ENCODE results near the gene DBN1. TPM values are rescaled to one million over a fixed set of nuclear protein-coding genes. Genes with fewer than 3 reads are reported as not detected.

DBN1 gene
- total RNA-seq, 4 donors from 2014 or later: 10.1 to 201 (median 17.4) TPM

DNA sequence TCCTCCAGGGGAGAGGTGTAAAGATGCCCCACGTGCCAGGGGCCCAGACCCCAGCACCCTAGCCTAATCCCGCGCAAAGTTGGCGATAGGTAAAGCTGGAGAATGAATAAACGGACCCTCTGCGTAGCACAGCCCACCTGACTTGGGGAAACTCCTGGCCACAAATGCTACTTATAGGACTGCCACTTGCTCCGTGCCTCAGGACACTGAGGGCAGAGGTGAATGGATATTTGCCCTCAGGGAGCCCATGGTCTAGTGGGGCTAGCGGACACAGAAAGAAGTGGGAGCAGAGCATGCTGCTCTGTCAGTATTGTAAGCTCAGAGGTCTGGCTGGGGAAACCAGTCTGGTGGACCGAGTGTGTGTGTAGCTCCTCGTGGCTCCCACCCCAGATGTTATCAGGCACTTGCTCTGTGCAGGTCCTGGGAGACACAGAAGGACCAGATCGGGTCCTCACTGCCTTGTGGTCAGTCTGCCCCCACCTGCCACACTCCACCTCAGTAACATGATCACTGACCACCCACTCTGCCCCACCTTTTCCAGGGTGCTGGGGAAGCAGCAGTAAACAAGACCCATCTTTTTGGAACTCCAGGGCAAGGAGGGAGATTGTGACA is 46.1 kb downstream of the DBN1 start:
- in situ Hi-C loops (cut with MboI; ENCODE audit: low pct_ligation_motif_present in 1 of 4, low pct_unique_long_range_greater_than_20kb in 1 of 4, low sequenced_read_pairs in 3 of 4): no loop called here
- Histone ChIP-seq H3K9me3 (no peaks in the 10 kb centered on the region), H3K4me1 (peaks cover 27 to 48% (median 32%) of the 10 kb centered on the region in 4 donors), H3K27ac (peak overlapping the region; percentile 90 to 97 (median 96)), H3K4me3 (peak overlapping the region; percentile 74 to 94 (median 92)), H3K36me3 (peaks cover 0 to 1% (median under 1%) of the 10 kb centered on the region in 4 donors), H3K27me3 (no peaks in the 10 kb centered on the region)
- TF ChIP-seq POLR2AphosphoS5 (IDR thresholded peaks at IDR 0.05) (no peak), POLR2A (IDR thresholded peaks at IDR 0.05) (no peak), CTCF (IDR thresholded peaks at IDR 0.05) (no peak), EP300 (IDR thresholded peaks at IDR 0.05; ENCODE audit: low read depth) (no peak)
- intact Hi-C loops (cut with DNase I; ENCODE audit: low total_unique reads): loop anchor here (2.0 kb wide), 1 partner anchor 69 kb away; the partner anchor contains the start of gene PDLIM7
- WGBS, 2 donors (ENCODE audit: low coverage in 1 of 2): 0 to 5% methylated on average over 1 to 11 of the region's 11 CpGs
- DNase-seq: no peak

DNA sequence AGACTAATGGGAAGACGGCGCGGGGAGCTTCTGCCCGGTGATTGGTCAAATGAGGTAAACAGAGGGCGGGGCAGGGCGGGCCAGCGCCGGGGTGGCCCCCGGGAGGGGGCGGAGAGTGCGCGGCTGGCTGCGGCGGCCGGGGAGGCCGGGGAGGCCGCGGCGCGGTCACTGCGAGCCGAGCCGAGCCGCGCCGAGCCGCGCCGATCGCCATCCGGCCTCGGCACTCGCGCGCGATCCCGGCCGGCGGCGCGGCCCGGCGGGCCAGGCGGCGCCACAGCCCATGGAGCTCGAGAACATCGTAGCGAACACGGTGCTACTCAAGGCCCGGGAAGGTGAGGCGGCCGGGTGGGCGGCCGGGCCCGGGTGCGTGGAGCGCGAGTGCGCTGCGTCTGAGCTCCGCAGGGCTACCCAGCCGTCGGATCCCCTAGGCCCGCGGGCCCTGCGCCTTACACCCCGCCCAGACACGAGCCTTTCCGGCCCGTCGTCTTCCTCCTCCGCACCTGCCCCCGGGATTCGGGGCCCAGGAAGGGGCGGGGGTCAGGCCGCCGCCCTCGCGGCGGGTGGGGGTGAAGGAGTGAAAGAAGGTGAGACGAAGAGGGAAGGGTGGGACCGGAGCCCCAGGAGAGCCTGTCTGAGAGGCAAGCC is 46.7 kb downstream of the DBN1 start, which contains the start of gene GRK6:
GRK6 (plus strand) TSS at position 111 of the 645 bp plus-strand sequence; CDS start at position 281, 170 bp downstream.
- in situ Hi-C loops (cut with MboI; ENCODE audit: low pct_ligation_motif_present in 1 of 4, low pct_unique_long_range_greater_than_20kb in 1 of 4, low sequenced_read_pairs in 3 of 4) (no loop called here), intact Hi-C loops (cut with DNase I; ENCODE audit: low total_unique reads) (loop anchor here (2.0 kb wide), 1 partner anchor 70 kb away; the partner anchor contains the start of gene PDLIM7)
- no peak for TF ChIP-seq CTCF (IDR thresholded peaks at IDR 0.05)
- no peak for TF ChIP-seq EP300 (IDR thresholded peaks at IDR 0.05; ENCODE audit: low read depth)
- TF ChIP-seq POLR2A (IDR thresholded peaks at IDR 0.05): peak; percentile 38
- no peak for TF ChIP-seq POLR2AphosphoS5 (IDR thresholded peaks at IDR 0.05)

GRCh38 chr5:177425801-177426565 is 47.5 kb downstream of the DBN1 start:
- H3K9me3 ChIP-seq: no peaks in the 10 kb centered on the region
- no peaks in the 10 kb centered on the region for H3K27me3 ChIP-seq
- H3K36me3 ChIP-seq: no peaks in the 10 kb centered on the region
- in situ Hi-C loops (cut with MboI; ENCODE audit: low pct_ligation_motif_present in 1 of 4, low pct_unique_long_range_greater_than_20kb in 1 of 4, low sequenced_read_pairs in 3 of 4): no loop called here
- peak overlapping the region; percentile 38 to 61 (median 52) for H3K4me3 ChIP-seq
- peak; percentile 93 for TF ChIP-seq POLR2A (IDR thresholded peaks at IDR 0.05)
- TF ChIP-seq POLR2AphosphoS5 (IDR thresholded peaks at IDR 0.05): peak; percentile 68 to 95 (median 87)
- no peak for TF ChIP-seq CTCF (IDR thresholded peaks at IDR 0.05)
- TF ChIP-seq EP300 (IDR thresholded peaks at IDR 0.05; ENCODE audit: low read depth): no peak
- 0% methylated on average over 7 to 46 of the region's 52 CpGs for WGBS, 2 donors (ENCODE audit: low coverage in 1 of 2)
- intact Hi-C loops (cut with DNase I; ENCODE audit: low total_unique reads): loop anchor here (2.0 kb wide), 1 partner anchor 71 kb away; the partner anchor contains the start of gene PDLIM7
- peaks cover 26 to 41% (median 29%) of the 10 kb centered on the region in 4 donors for H3K4me1 ChIP-seq
- peak overlapping the region; percentile 95 to 98 (median 96) for H3K27ac ChIP-seq
- DNase-seq: peak; percentile 100

More for the DNA sequence above, 46.7 kb downstream of the DBN1 start, which contains the start of gene GRK6:
- no peaks in the 10 kb centered on the region for H3K27me3 ChIP-seq
- H3K36me3 ChIP-seq: no peaks in the 10 kb centered on the region
- H3K9me3 ChIP-seq: no peaks in the 10 kb centered on the region
- H3K4me1 ChIP-seq: peaks cover 26 to 47% (median 31%) of the 10 kb centered on the region in 4 donors
- H3K27ac ChIP-seq: peak within 1 kb of the TSS; percentile 95 to 98 (median 97)
- peak; percentile 78 for DNase-seq
- peak within 1 kb of the TSS; percentile 74 to 94 (median 92) for H3K4me3 ChIP-seq
- 1% methylated on average over 35 of the region's 82 CpGs; no CpG with 5 or more reads in 1 of the 2 donors for WGBS, 2 donors (ENCODE audit: low coverage in 1 of 2)

All from transverse colon (tissue), 4 donors.